Fibroblast of skin of right quadriceps (primary cell): ENCODE results near the gene FAS.

Experiments used
- DNase-seq: peaks from one replicate; pipeline ENCODE4 v3.0.0-alpha.2; 2013

FAS gene

DNA sequence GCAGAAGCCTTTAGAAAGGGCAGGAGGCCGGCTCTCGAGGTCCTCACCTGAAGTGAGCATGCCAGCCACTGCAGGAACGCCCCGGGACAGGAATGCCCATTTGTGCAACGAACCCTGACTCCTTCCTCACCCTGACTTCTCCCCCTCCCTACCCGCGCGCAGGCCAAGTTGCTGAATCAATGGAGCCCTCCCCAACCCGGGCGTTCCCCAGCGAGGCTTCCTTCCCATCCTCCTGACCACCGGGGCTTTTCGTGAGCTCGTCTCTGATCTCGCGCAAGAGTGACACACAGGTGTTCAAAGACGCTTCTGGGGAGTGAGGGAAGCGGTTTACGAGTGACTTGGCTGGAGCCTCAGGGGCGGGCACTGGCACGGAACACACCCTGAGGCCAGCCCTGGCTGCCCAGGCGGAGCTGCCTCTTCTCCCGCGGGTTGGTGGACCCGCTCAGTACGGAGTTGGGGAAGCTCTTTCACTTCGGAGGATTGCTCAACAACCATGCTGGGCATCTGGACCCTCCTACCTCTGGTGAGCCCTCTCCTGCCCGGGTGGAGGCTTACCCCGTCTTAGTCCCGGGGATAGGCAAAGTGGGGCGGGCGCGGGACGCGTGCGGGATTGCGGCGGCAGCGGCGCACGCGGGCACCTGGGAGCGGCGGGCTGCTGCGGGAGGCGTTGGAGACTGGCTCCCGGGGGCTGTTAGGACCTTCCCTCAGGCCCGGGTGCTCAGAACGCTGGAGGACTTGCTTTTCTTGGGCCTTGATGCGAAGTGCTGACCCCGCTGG is at the start of gene FAS:
FAS (plus strand) TSS at position 415 of the 777 bp plus-strand sequence; CDS start at position 494, 79 bp downstream.
- DNase-seq: peak; percentile 45

DNA sequence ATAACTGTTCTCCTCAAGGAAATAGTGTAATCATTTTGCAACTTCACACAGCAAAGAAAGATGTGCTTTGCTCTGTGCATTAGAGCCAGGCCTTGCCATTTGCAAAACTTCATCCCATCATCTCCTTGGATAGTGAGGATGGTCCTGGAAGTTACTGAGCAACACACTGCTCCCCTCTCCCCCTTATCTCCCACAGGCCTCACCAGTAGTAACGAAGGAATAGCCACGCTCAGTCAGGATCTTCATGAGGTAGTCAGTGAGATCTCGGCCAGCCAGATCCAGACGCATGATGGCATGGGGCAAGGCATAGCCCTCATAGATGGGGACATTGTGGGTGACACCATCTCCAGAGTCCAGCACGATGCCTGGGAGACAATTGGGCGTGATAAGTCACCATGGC is 49.6 kb upstream of the FAS start:
- DNase-seq: no peak

GRCh38 chr10:88943778-88944177 is 46.8 kb upstream of the FAS start:
- DNase-seq: no peak

DNA sequence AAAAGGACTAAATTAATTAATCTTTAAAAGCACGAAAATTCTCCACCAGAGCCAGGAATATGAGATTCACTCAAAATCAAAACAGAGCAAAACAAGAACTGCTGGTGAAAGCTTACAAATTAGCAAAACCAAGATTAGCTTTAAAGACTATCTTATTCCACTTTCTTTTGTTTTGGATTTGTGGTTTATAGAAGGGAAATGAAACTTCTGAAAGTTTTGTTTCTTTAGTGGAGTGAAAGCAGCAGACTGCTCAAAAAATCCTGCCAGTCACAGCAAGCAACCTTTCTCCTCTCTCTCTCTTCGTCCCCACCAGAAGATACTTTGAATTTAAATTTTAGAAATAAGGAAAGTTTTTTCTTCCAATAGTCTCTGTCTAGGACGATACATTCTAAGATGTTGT is 45.8 kb upstream of the FAS start:
- DNase-seq: no peak

DNA sequence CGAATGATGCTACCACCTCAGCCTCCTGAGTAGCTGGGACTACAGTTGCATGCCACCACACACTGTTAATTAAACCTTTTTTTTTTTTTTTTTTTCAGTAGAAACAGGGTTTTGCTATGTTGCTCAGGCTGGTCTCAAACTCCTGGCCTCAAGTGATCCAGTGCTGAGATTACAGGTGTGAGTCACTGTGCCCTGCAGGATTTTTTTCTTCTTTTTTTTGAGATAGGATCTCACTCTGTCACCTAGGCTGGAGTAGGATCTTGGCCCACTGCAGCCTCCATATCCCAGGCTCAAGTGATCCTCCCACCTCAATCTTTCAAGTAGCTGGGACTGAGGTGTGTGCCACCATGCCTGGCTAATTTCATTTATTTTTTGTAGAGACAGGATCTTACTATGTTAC is 44.4 kb upstream of the FAS start:
- no peak for DNase-seq

DNA sequence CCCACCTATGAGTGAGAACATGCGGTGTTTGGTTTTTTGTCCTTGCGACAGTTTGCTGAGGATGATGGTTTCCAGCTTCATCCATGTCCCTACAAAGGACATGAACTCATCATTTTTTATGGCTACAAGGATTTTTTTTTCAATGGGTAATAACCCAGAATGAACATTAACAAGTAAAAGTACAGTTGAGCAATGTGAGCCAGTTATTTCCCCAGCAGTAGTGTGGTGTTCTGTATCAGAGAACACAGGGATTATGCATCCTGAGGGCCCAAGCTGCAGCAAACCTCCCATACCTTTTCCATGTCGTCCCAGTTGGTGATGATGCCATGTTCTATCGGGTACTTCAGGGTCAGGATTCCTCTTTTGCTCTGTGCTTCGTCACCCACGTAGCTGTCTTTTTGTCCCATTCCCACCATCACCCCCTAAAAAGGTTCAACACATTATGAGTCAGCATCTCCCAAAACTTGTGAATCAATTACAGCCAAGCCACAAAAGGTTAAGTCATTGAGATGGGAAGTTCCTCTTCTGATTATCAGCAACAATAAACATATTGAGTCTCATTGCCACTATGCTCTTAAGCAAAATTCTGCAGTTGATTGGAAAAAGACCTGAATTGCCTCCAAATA is 43.5 kb upstream of the FAS start:
- DNase-seq: no peak

DNA sequence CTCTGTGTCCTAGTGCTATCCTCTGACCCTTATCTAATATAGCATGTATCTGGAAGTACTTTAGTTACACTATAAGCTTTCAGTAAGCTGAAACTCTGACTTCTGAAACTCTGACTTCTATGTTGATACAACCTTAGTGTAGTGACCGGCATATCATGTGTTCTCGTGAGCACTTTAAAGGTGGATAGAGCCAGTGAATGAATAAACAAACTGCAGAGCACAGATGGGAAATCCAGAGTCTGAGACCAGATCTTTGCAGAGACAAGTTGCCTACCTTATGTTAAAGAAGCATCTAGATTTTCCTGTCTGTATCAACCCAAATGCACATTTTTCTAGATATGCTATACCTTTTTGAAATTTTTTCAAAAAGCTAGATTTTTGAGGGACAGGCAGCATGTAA is 41.5 kb upstream of the FAS start:
- DNase-seq: no peak

- peak; percentile 46 for DNase-seq
Observed at GRCh38 chr10:88949912-88950837, 40.4 kb upstream of the FAS start.

- DNase-seq: peak; percentile 95
Observed at GRCh38 chr10:88952647-88953111, 37.9 kb upstream of the FAS start, which contains the start of gene ACTA2. ACTA2 (minus strand) TSS chr10:88952773; CDS start chr10:88948930, 3,843 bp downstream.

DNA sequence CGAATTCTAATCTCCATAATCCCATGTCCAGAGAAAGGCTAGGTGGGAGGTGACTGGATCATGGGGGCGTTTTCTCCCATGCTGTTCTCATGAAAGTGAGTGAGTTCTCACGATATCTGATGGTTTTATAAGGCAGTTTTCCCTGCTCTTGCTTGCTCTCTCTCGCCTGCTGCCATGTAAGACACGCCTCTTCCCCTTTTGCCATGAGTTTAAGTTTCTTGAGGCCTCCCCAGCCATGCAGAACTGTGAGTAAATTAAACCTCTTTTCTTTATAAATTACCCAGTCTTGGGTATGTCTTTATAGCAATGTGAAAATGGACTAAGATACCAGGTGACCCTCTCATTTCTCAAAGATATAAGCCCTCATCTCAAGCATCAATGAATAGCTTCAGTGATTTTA is 36.9 kb upstream of the FAS start:
- DNase-seq: no peak

- DNase-seq: no peak
Observed at GRCh38 chr10:88954458-88955083, 36.0 kb upstream of the FAS start.

GRCh38 chr10:88957381-88957780 is 33.2 kb upstream of the FAS start:
- DNase-seq: no peak

DNA sequence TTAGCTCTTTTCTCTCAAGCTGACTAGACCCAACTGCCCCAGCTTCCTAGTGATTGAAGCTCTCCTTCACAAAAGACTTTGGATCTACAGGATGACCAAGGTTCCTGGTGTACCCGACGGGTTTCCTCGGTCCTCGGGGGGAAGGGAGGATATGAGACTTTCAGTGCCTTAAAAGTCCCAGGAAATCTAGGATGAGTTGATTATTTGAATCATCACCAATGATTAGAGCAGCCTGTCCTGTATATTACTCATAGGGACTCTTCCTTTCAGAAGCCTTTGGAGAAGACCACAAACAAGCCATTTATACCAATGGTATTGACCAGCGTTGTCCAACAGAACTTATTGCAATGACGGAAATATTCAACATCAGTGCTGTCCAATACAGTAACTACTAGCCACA is 31.9 kb upstream of the FAS start:
- DNase-seq: no peak

DNA sequence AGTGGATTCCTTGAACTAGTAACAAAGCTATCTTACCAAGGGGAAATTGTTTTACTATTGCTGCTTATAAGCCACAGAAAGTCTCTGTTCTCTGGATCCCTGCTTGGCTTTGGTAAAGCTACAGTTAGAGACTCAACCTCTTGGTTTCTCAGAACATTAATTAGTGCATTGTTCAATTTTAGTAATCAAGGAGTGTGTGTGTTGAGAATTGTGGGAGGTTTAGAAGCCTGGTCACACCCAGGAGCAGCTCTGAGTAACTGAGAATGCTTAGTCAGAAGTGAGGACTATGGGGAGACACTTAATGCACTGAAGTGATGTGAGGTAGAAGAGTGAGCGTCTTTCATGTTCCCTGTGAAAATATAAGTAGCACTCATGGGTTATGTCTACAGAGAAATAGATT is 29.8 kb upstream of the FAS start:
- DNase-seq: no peak

DNA sequence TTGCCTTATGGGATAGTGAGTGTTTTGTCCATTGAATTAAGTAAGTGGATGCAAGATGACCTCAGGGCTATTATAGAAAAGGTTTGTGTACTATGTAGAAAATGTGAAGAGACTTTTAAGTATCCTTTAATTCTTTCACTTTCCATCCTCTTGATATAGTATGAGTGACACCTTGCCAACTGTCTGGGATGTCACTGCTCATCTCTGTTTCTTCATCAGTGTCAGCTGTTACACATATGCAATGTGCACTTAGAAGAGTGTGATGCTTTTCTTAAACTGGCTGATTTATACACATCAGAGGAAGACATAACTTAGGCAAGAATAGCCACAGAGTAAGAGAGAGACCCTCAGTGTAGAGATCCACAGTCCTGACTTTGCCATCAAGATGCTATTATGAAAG is 29.3 kb upstream of the FAS start:
- no peak for DNase-seq

GRCh38 chr10:88962336-88962735 is 28.3 kb upstream of the FAS start:
- no peak for DNase-seq

DNA sequence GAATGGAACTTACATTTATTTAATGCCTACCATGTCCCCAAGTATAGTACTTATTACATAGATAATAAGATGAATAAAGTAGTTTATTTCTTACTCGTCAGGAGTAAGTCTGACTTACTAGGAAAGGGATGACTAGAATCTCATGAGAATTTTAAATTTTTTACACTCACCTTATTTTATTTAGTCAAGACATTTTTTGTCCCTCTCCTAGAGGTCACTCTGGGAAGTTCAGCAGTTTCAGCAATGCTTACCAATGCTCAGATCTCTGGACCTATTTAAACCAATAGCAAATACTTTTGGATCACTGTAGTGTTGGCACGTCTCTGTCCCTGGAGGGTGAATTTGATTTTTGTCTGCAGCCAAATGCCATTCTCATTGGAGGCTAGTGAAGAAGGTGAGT is 27.3 kb upstream of the FAS start:
- DNase-seq: no peak

GRCh38 chr10:88964360-88964759 is 26.2 kb upstream of the FAS start:
- DNase-seq: no peak

GRCh38 chr10:88964869-88965415 is 25.7 kb upstream of the FAS start:
- DNase-seq: peak; percentile 48

DNA sequence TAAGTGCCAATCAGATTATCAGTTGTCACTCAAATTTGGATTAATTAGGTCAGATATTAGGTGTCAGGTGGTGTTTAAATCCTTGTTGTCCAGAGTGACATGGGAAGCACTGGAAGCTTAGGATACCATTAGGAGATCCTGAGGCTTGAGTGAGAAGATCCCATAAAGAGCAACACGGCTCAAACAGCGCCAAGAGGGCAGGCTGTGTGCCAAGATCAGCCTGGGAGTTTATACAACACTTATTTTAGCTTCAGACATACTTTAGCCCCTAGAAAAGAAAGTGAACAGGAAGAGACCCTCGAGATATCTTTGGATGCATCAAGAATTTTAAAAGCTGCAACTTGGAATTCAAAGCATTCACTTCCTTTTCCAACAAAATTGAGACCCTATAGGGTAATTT is 23.8 kb upstream of the FAS start:
- DNase-seq: no peak

- peak; percentile 31 for DNase-seq
Observed at GRCh38 chr10:88968391-88968790, 22.2 kb upstream of the FAS start.

DNA sequence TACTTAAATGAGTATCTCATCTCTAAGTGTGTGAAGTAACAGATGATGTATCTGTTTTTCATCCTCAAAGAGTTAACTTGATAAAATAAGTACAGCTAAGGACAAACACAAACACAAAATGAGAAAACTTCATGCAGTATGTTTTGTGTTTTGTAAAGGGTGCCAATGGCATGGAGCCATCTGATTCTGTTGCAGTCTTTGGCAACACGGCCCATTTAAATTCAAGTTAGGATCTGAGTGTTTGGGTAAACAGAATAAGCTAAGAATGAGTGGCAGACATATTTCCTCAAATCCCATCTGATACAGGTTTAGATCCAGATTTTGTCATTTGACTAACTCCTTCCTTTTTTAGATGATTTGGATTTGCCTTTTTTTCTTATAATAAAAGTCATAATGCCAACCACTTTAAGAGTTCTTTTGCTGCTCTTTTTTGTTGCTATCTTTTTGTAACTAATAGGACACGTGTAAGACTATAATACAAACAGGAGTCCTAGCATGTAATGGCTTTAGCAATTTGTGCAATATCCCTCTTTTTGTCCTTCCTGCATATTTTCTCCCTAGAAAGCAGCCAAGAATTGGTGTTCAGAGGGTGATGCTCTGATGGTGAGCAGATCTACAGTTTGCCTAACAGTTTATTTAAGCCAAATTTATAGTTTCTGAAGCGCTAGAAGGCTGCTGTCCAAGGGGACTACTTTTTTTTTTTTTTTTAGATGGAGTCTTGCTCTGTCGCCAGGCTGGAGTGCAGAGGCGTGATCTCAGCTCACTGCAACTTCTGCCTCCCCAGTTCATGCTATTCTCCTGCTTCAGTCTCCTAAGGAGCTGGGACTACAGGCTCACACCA is 19.2 kb upstream of the FAS start:
- no peak for DNase-seq
